IMR-90 (cell line): ENCODE results near the gene ZNF662.

Experiments
- CTCF ChIP-seq: conservative IDR thresholded peaks from 2 replicates; pipeline ENCODE4 v1.5.1; 2012; ENCODE audit warnings: mild to moderate bottlenecking, low read depth, low read length, improper control_type of control experiment
- POLR2A ChIP-seq: IDR thresholded peaks from 2 replicates; pipeline ENCODE4 v1.6.1; 2012; ENCODE audit warnings: mild to moderate bottlenecking, low read depth, low read length
- RAD21 ChIP-seq: IDR thresholded peaks from 2 replicates; pipeline ENCODE4 v1.6.1; 2012; ENCODE audit warnings: low read length, improper control_type of control experiment

GRCh38 chr3:42873221-42873982 is 32.5 kb upstream of the ZNF662 start:
- TF ChIP-seq CTCF, result no peak
- no peak for TF ChIP-seq POLR2A
- TF ChIP-seq RAD21, result no peak
